Activated naive CD8-positive, alpha-beta T cell treated with anti-CD3 and anti-CD28 coated beads, Interleukin-2, amount 50 U/mL, for 24 hours (primary cell): ENCODE results near the gene FEM1A.
"Not testable (repeated sequence)": the region's sequence is repeated elsewhere in the genome, so short reads cannot be mapped to it uniquely, and the experiment has no call there.

ENCODE experiments used
- ATAC-seq: fragments of 150-1000 bp; cut with Tn5 transposase; one replicate; pipeline ENCODE4 v1.10.0; 2021
- DNase-seq: peaks from one replicate; pipeline ENCODE4 v3.0.0; 2021
- H3K27ac Mint-ChIP-seq: one replicate; pipeline ENCODE4 v1.8.0; 2021; ENCODE audit warnings: mild to moderate bottlenecking, mixed read lengths
- H3K27me3 Mint-ChIP-seq: one replicate; pipeline ENCODE4 v1.8.0; 2021; ENCODE audit warnings: mixed read lengths
- H3K36me3 Mint-ChIP-seq: one replicate; pipeline ENCODE4 v1.8.0; 2021; ENCODE audit warnings: low read depth, mixed read lengths
- H3K4me1 Mint-ChIP-seq: one replicate; pipeline ENCODE4 v1.8.0; 2021; ENCODE audit warnings: mixed read lengths
- H3K4me3 Mint-ChIP-seq: one replicate; pipeline ENCODE4 v1.8.0; 2021; ENCODE audit warnings: mild to moderate bottlenecking, moderate library complexity, mixed read lengths
- H3K9me3 Mint-ChIP-seq: one replicate; pipeline ENCODE4 v1.8.0; 2021; ENCODE audit warnings: mixed read lengths

The FEM1A gene

GRCh38 chr19:4815426-4816201 lies 24.1 kb downstream of the FEM1A start:
- H3K4me3 Mint-ChIP-seq = peak overlapping the region; percentile 69
- H3K36me3 Mint-ChIP-seq = peaks cover 16% of the 10 kb centered on the region
- peaks cover 4% of the 10 kb centered on the region for H3K9me3 Mint-ChIP-seq
- H3K27me3 Mint-ChIP-seq = no peaks in the 10 kb centered on the region
- DNase-seq = peak; percentile 84
- peak; percentile 90 for ATAC-seq
- H3K27ac Mint-ChIP-seq = peak overlapping the region; percentile 75
- peaks cover 20% of the 10 kb centered on the region for H3K4me1 Mint-ChIP-seq

GRCh38 chr19:4816202-4816949 lies 24.8 kb downstream of the FEM1A start:
- Mint-ChIP-seq H3K9me3 (peaks cover 4% of the 10 kb centered on the region), H3K27me3 (no peaks in the 10 kb centered on the region), H3K27ac (peak overlapping the region; percentile 75), H3K36me3 (peaks cover 17% of the 10 kb centered on the region), H3K4me1 (peaks cover 20% of the 10 kb centered on the region), H3K4me3 (no peak overlapping the region)
- ATAC-seq (no peak), DNase-seq (no peak)

GRCh38 chr19:4816950-4817278 lies 25.4 kb downstream of the FEM1A start:
- ATAC-seq (no peak), DNase-seq (no peak)
- Mint-ChIP-seq H3K4me3 (no peak overlapping the region), H3K9me3 (peaks cover 4% of the 10 kb centered on the region), H3K27ac (peak overlapping the region; percentile 49), H3K36me3 (peaks cover 17% of the 10 kb centered on the region), H3K27me3 (no peaks in the 10 kb centered on the region), H3K4me1 (peaks cover 20% of the 10 kb centered on the region)

- Mint-ChIP-seq H3K27me3 (no peaks in the 10 kb centered on the region), H3K4me3 (no peak overlapping the region), H3K9me3 (peaks cover 4% of the 10 kb centered on the region), H3K4me1 (peaks cover 20% of the 10 kb centered on the region), H3K27ac (no peak overlapping the region), H3K36me3 (peaks cover 17% of the 10 kb centered on the region)
- DNase-seq (no peak), ATAC-seq (no peak)
Measured at GRCh38 chr19:4817467-4818277, 26.1 kb downstream of the FEM1A start.

- no peak for DNase-seq
- H3K27me3 Mint-ChIP-seq = no peaks in the 10 kb centered on the region
- no peak for ATAC-seq
- no peak overlapping the region for H3K27ac Mint-ChIP-seq
- H3K9me3 Mint-ChIP-seq = no peaks in the 10 kb centered on the region
- H3K4me3 Mint-ChIP-seq = no peak overlapping the region
- peaks cover 3% of the 10 kb centered on the region for H3K4me1 Mint-ChIP-seq
- H3K36me3 Mint-ChIP-seq = peaks cover 13% of the 10 kb centered on the region
Measured at GRCh38 chr19:4821265-4821664, 29.7 kb downstream of the FEM1A start.

- H3K4me1 Mint-ChIP-seq, H3K27ac Mint-ChIP-seq, H3K36me3 Mint-ChIP-seq, DNase-seq, H3K27me3 Mint-ChIP-seq, ATAC-seq, H3K9me3 Mint-ChIP-seq, H3K4me3 Mint-ChIP-seq: not testable (repeated sequence)
Measured at GRCh38 chr19:4822354-4822753, 30.8 kb downstream of the FEM1A start.

GRCh38 chr19:4823577-4823976 lies 32.0 kb downstream of the FEM1A start:
- Mint-ChIP-seq H3K27me3 (no peaks in the 10 kb centered on the region), H3K4me1 (peaks cover 2% of the 10 kb centered on the region), H3K36me3 (peaks cover 7% of the 10 kb centered on the region), H3K27ac (no peak overlapping the region), H3K9me3 (no peaks in the 10 kb centered on the region), H3K4me3 (no peak overlapping the region)
- DNase-seq = no peak
- no peak for ATAC-seq

- Mint-ChIP-seq H3K4me1 (peaks cover 27% of the 10 kb centered on the region), H3K36me3 (peaks cover 2% of the 10 kb centered on the region), H3K27ac (peak overlapping the region; percentile 64), H3K9me3 (no peaks in the 10 kb centered on the region), H3K4me3 (peak overlapping the region; percentile 86), H3K27me3 (no peaks in the 10 kb centered on the region)
- ATAC-seq (no peak), DNase-seq (no peak)
Measured at GRCh38 chr19:4829001-4829712, 37.6 kb downstream of the FEM1A start.

GRCh38 chr19:4830332-4830731 lies 38.8 kb downstream of the FEM1A start:
- Mint-ChIP-seq H3K9me3 (no peaks in the 10 kb centered on the region), H3K27me3 (no peaks in the 10 kb centered on the region), H3K27ac (peak overlapping the region; percentile 89), H3K36me3 (peaks cover 2% of the 10 kb centered on the region), H3K4me1 (peaks cover 27% of the 10 kb centered on the region), H3K4me3 (peak overlapping the region; percentile 86)
- ATAC-seq = no peak
- no peak for DNase-seq

GRCh38 chr19:4830768-4831265 lies 39.3 kb downstream of the FEM1A start:
- Mint-ChIP-seq H3K27ac (peak overlapping the region; percentile 89), H3K36me3 (peaks cover 2% of the 10 kb centered on the region), H3K9me3 (no peaks in the 10 kb centered on the region), H3K4me1 (peaks cover 27% of the 10 kb centered on the region), H3K4me3 (peak overlapping the region; percentile 86), H3K27me3 (no peaks in the 10 kb centered on the region)
- DNase-seq (no peak), ATAC-seq (peak; percentile 25)

- ATAC-seq (peak; percentile 91), DNase-seq (peak; percentile 84)
- Mint-ChIP-seq H3K27me3 (no peaks in the 10 kb centered on the region), H3K36me3 (peaks cover 2% of the 10 kb centered on the region), H3K27ac (peak within 1 kb of the TSS; percentile 89), H3K4me3 (peak within 1 kb of the TSS; percentile 86), H3K4me1 (peaks cover 27% of the 10 kb centered on the region), H3K9me3 (no peaks in the 10 kb centered on the region)
Measured at GRCh38 chr19:4831304-4831978, 39.9 kb downstream of the FEM1A start, which contains the start of gene TICAM1. TICAM1 (minus strand) TSS chr19:4831712; CDS start chr19:4818377, 13,335 bp downstream.

GRCh38 chr19:4831979-4832340 lies 40.4 kb downstream of the FEM1A start:
- H3K27me3 Mint-ChIP-seq, H3K9me3 Mint-ChIP-seq, ATAC-seq, DNase-seq, H3K36me3 Mint-ChIP-seq: not testable (repeated sequence)
- Mint-ChIP-seq H3K4me3 (peak overlapping the region; percentile 86), H3K4me1 (peaks cover 27% of the 10 kb centered on the region), H3K27ac (peak overlapping the region; percentile 89)

GRCh38 chr19:4832776-4833175 lies 41.2 kb downstream of the FEM1A start:
- no peaks in the 10 kb centered on the region for H3K9me3 Mint-ChIP-seq
- no peak for ATAC-seq
- peaks cover 32% of the 10 kb centered on the region for H3K4me1 Mint-ChIP-seq
- H3K36me3 Mint-ChIP-seq = peaks cover 1% of the 10 kb centered on the region
- peak overlapping the region; percentile 51 for H3K4me3 Mint-ChIP-seq
- peak overlapping the region; percentile 71 for H3K27ac Mint-ChIP-seq
- no peaks in the 10 kb centered on the region for H3K27me3 Mint-ChIP-seq
- DNase-seq = no peak
